Transverse colon (tissue), 4 donors: ENCODE measurements around the gene RDH12. TPM values are rescaled to one million over a fixed set of nuclear protein-coding genes. Genes with fewer than 3 reads are reported as not detected.
"Not testable (repeated sequence)": the region's sequence is repeated elsewhere in the genome, so short reads cannot be mapped to it uniquely, and the experiment has no call there.

Source experiments
- DNase-seq: peaks from one replicate; pipeline ENCODE4 v3.0.0-alpha.2; 2019
- H3K27ac ChIP-seq, 4 donors: fragments of 200-600 bp; sonication (generic); 2 replicates each; pipeline ENCODE4 v1.5.1; 2016 to 2018; ENCODE audit warnings: inconsistent platforms in 4 of 4
- H3K27me3 ChIP-seq: fragments of 200-600 bp; sonication (generic); 2 replicates; pipeline ENCODE4 v1.5.1; 2017; ENCODE audit warnings: inconsistent platforms
- H3K36me3 ChIP-seq, 4 donors: fragments of 200-600 bp; sonication (generic); 2 replicates each; pipeline ENCODE4 v1.5.1; 2017 to 2019; ENCODE audit warnings: inconsistent platforms in 4 of 4
- H3K4me1 ChIP-seq, 4 donors: fragments of 200-600 bp; sonication (generic); 2 replicates each; pipeline ENCODE4 v1.5.1; 2017 to 2020; ENCODE audit warnings: inconsistent platforms in 4 of 4
- H3K4me3 ChIP-seq, 4 donors: fragments of 200-600 bp; sonication (generic); 1 replicate in 1 of 4; 2 replicates in 3 of 4; pipeline versions ENCODE4 v1.5.1 to v1.6.1; 2017 to 2019; ENCODE audit warnings: inconsistent platforms in 4 of 4
- H3K9me3 ChIP-seq, 2 donors: fragments of 200-600 bp; sonication (generic); 2 replicates each; pipeline ENCODE4 v1.5.1; 2017 to 2019; ENCODE audit warnings: inconsistent platforms in 2 of 2
- CTCF ChIP-seq, 5 experiments: fragments of 200-600 bp in 3 of 5; fragments of 450-650 bp in 2 of 5; sonication (generic) in 3 of 5; IDR thresholded peaks; 1 replicate in 2 of 5; 2 replicates in 3 of 5; pipeline ENCODE4 v1.5.1; 2016 to 2017; ENCODE audit warnings: antibody characterized with exemption in 5 of 5, inconsistent platforms in 3 of 5, mild to moderate bottlenecking in 2 of 5, moderate library complexity in 1 of 5
- EP300 ChIP-seq: sonication (generic); formaldehyde crosslinking; IDR thresholded peaks from one replicate; pipeline ENCODE4 v1.6.1; 2017; ENCODE audit warnings: antibody characterized with exemption, low read depth
- POLR2A ChIP-seq: fragments of 450-650 bp; IDR thresholded peaks from one replicate; pipeline ENCODE4 v1.6.1; 2016; ENCODE audit warnings: antibody characterized with exemption, mild to moderate bottlenecking, moderate library complexity
- POLR2AphosphoS5 ChIP-seq, 3 donors: sonication (generic); formaldehyde crosslinking; IDR thresholded peaks; one replicate each; pipeline ENCODE4 v1.6.1; 2016; ENCODE audit warnings: antibody characterized with exemption in 3 of 3
- WGBS, 2 donors: methylation state at CpG; one replicate each; pipeline ENCODE4 v1.1.5; 2018; ENCODE audit warnings: low coverage in 1 of 2; 5-methylcytosine and 5-hydroxymethylcytosine counted together
- in situ Hi-C, 4 donors: fragments of 200-750 bp; cut with MboI; loops; one replicate each; pipeline versions ENCODE4 v1.15.0 to v1.15.1; 2017; ENCODE audit warnings: low sequenced_read_pairs in 3 of 4, low pct_ligation_motif_present in 1 of 4, low pct_unique_long_range_greater_than_20kb in 1 of 4
- intact Hi-C: fragments of 100-400 bp; cut with DNase I; formaldehyde crosslinking; loops from one replicate; pipeline ENCODE4 v1.15.1; 2023; ENCODE audit warnings: low total_unique reads
- total RNA-seq, 4 donors: library from RNA; depleted of rRNA; stranded (reverse); fragments of >200 nt; gene quantifications; one replicate each; pipeline ENCODE4 v1.1.0, GENCODE V29; 2016

RDH12 gene
- total RNA-seq, 4 donors from 2014 or later: 0.27 TPM; not detected in 3

- H3K4me3 ChIP-seq: no peak overlapping the region
- no peaks in the 10 kb centered on the region for H3K4me1 ChIP-seq
- in situ Hi-C loops: loop anchor here in 3 of 4 donors (10.0 to 25.0 kb wide), 3 partner anchors 92 to 267 kb away; partner anchors contain the start of genes ARG2 (in 1 of the 3) and PIGH (in 1 of the 3)
- H3K27ac ChIP-seq: no peak overlapping the region
- H3K27me3 ChIP-seq: no peaks in the 10 kb centered on the region
- WGBS, 2 donors: 50 to 53% methylated on average over 3 of the region's 3 CpGs
- intact Hi-C loops: loop anchor here (10.0 kb wide), 1 partner anchor 89 kb away; the partner anchor contains the start of gene ARG2
- TF ChIP-seq CTCF (IDR thresholded peaks at IDR 0.05) (no peak), POLR2A (no peak), EP300 (no peak), POLR2AphosphoS5 (IDR thresholded peaks at IDR 0.05) (no peak)
- DNase-seq: no peak
- no peaks in the 10 kb centered on the region for H3K36me3 ChIP-seq
- H3K9me3 ChIP-seq: peaks cover 0 to 5% of the 10 kb centered on the region in 2 donors
Observed at GRCh38 chr14:67703997-67704396, 2.3 kb downstream of the RDH12 start.

- no peaks in the 10 kb centered on the region for H3K27me3 ChIP-seq
- in situ Hi-C loops: loop anchor here in 3 of 4 donors (10.0 to 25.0 kb wide), 3 partner anchors 92 to 267 kb away; partner anchors contain the start of genes ARG2 (in 1 of the 3) and PIGH (in 1 of the 3)
- H3K4me3 ChIP-seq: no peak overlapping the region
- peaks cover 0 to 5% of the 10 kb centered on the region in 2 donors for H3K9me3 ChIP-seq
- DNase-seq: no peak
- H3K4me1 ChIP-seq: no peaks in the 10 kb centered on the region
- peak; percentile 59 to 70 (median 61) for TF ChIP-seq CTCF (IDR thresholded peaks at IDR 0.05)
- TF ChIP-seq EP300: no peak
- no peak overlapping the region for H3K27ac ChIP-seq
- 0% methylated on average over 3 of the region's 3 CpGs for WGBS, 2 donors
- H3K36me3 ChIP-seq: no peaks in the 10 kb centered on the region
- intact Hi-C loops: loop anchor here (10.0 kb wide), 1 partner anchor 90 kb away; the partner anchor contains the start of gene ARG2
Observed at GRCh38 chr14:67704484-67705089, 2.9 kb downstream of the RDH12 start.

GRCh38 chr14:67705211-67705610, 3.5 kb downstream of the RDH12 start:
- in situ Hi-C loops (loop anchor here in 3 of 4 donors (10.0 to 25.0 kb wide), 3 partner anchors 93 to 268 kb away; partner anchors contain the start of genes ARG2 (in 1 of the 3) and PIGH (in 1 of the 3)), intact Hi-C loops (loop anchor here (10.0 kb wide), 1 partner anchor 90 kb away; the partner anchor contains the start of gene ARG2)
- Histone ChIP-seq H3K27ac (no peak overlapping the region), H3K27me3 (no peaks in the 10 kb centered on the region), H3K4me1 (no peaks in the 10 kb centered on the region), H3K9me3 (peaks cover 0 to 5% of the 10 kb centered on the region in 2 donors), H3K36me3 (no peaks in the 10 kb centered on the region), H3K4me3 (no peak overlapping the region)
- no peak for DNase-seq
- WGBS, 2 donors: 64 to 75% methylated on average over 3 of the region's 3 CpGs
- no peak for TF ChIP-seq CTCF (IDR thresholded peaks at IDR 0.05)
- no peak for TF ChIP-seq POLR2A
- TF ChIP-seq POLR2AphosphoS5 (IDR thresholded peaks at IDR 0.05): no peak
- TF ChIP-seq EP300: no peak

- H3K4me1 ChIP-seq, DNase-seq, H3K27me3 ChIP-seq, H3K9me3 ChIP-seq, H3K36me3 ChIP-seq, H3K27ac ChIP-seq, H3K4me3 ChIP-seq: not testable (repeated sequence)
- in situ Hi-C loops (loop anchor here in 3 of 4 donors (10.0 to 25.0 kb wide), 3 partner anchors 97 to 272 kb away; partner anchors contain the start of genes ARG2 (in 1 of the 3) and PIGH (in 1 of the 3)), intact Hi-C loops (loop anchor here (10.0 kb wide), 1 partner anchor 95 kb away; the partner anchor contains the start of gene ARG2)
Observed at GRCh38 chr14:67709346-67709745, 7.7 kb downstream of the RDH12 start.

GRCh38 chr14:67709796-67710195, 8.1 kb downstream of the RDH12 start:
- H3K4me1 ChIP-seq, H3K27ac ChIP-seq, DNase-seq, H3K9me3 ChIP-seq, H3K4me3 ChIP-seq, H3K36me3 ChIP-seq, H3K27me3 ChIP-seq: not testable (repeated sequence)
- WGBS, 2 donors: 85 to 88% methylated on average over 1 of the region's 1 CpG
- in situ Hi-C loops (loop anchor here in 3 of 4 donors (10.0 to 25.0 kb wide), 3 partner anchors 97 to 272 kb away; partner anchors contain the start of genes ARG2 (in 1 of the 3) and PIGH (in 1 of the 3)), intact Hi-C loops (loop anchor here (10.0 kb wide), 1 partner anchor 95 kb away; the partner anchor contains the start of gene ARG2)
